GM03348 (cell line): ENCODE results near the gene PLEKHO2.

Experiments used
- DNase-seq: peaks from one replicate; pipeline ENCODE4 v3.0.0; 2012; ENCODE audit warnings: low spot score

Gene PLEKHO2

GRCh38 chr15:64855205-64855975 lies 13.7 kb downstream of the PLEKHO2 start:
- DNase-seq: peak; percentile 55

- DNase-seq: peak; percentile 32
These were observed 14.9 kb downstream of the PLEKHO2 start for GRCh38 chr15:64856429-64857145.

- peak; percentile 76 for DNase-seq
These were observed 15.7 kb downstream of the PLEKHO2 start for GRCh38 chr15:64857421-64857820.

- no peak for DNase-seq
These were observed 16.4 kb downstream of the PLEKHO2 start for GRCh38 chr15:64858021-64858575.

- no peak for DNase-seq
These were observed 17.5 kb downstream of the PLEKHO2 start for GRCh38 chr15:64859226-64859625.

GRCh38 chr15:64861331-64861730 lies 19.6 kb downstream of the PLEKHO2 start:
- DNase-seq: no peak

GRCh38 chr15:64861960-64862359 lies 20.2 kb downstream of the PLEKHO2 start:
- DNase-seq: no peak

GRCh38 chr15:64862408-64862807 lies 20.7 kb downstream of the PLEKHO2 start:
- DNase-seq: no peak

GRCh38 chr15:64864068-64864467 lies 22.4 kb downstream of the PLEKHO2 start:
- no peak for DNase-seq

- no peak for DNase-seq
These were observed 23.6 kb downstream of the PLEKHO2 start for GRCh38 chr15:64865126-64865997.

- peak; percentile 70 for DNase-seq
These were observed 24.3 kb downstream of the PLEKHO2 start for GRCh38 chr15:64865998-64866520.

- DNase-seq: no peak
These were observed 27.8 kb downstream of the PLEKHO2 start for GRCh38 chr15:64869501-64869900.

- no peak for DNase-seq
These were observed 28.6 kb downstream of the PLEKHO2 start for GRCh38 chr15:64870353-64870752.

GRCh38 chr15:64875641-64876223 lies 34.0 kb downstream of the PLEKHO2 start:
- DNase-seq: no peak

GRCh38 chr15:64877435-64877834 lies 35.7 kb downstream of the PLEKHO2 start:
- peak; percentile 59 for DNase-seq

GRCh38 chr15:64878705-64879104 lies 37.0 kb downstream of the PLEKHO2 start:
- no peak for DNase-seq

- no peak for DNase-seq
These were observed 41.4 kb downstream of the PLEKHO2 start for GRCh38 chr15:64883100-64883581.

GRCh38 chr15:64883997-64884511 lies 42.3 kb downstream of the PLEKHO2 start:
- peak; percentile 87 for DNase-seq

- no peak for DNase-seq
These were observed 43.0 kb downstream of the PLEKHO2 start for GRCh38 chr15:64884679-64885078.

GRCh38 chr15:64888336-64888735 lies 46.6 kb downstream of the PLEKHO2 start:
- no peak for DNase-seq

GRCh38 chr15:64891561-64891960 lies 49.8 kb downstream of the PLEKHO2 start:
- no peak for DNase-seq
